Measurements from ENCODE around the gene OR1F1.
"Not testable (repeated sequence)": the region's sequence is repeated elsewhere in the genome, so short reads cannot be mapped to it uniquely, and the experiment has no call there.

GRCh38 chr16:3205939-3206338 lies 17.9 kb downstream of the OR1F1 start:
- TF ChIP-seq CBX5 (IDR thresholded peaks at IDR 0.05; ENCODE audit: low read depth, low read length); TAF1 (IDR thresholded peaks at IDR 0.05; ENCODE audit: low read depth, low read length); RXRA (IDR thresholded peaks at IDR 0.05; ENCODE audit: insufficient read depth, low read depth, low read length); SIRT6 (IDR thresholded peaks at IDR 0.05; ENCODE audit: low read length); POLR2A (IDR thresholded peaks at IDR 0.05; ENCODE audit: control extremely low read depth in 1 of 2, low read depth in 2 of 2, low read length in 2 of 2); FOSL1 (IDR thresholded peaks at IDR 0.05; ENCODE audit: insufficient read depth, low read depth, low read length): not testable (repeated sequence)
- TF ChIP-seq, protein P1, sequence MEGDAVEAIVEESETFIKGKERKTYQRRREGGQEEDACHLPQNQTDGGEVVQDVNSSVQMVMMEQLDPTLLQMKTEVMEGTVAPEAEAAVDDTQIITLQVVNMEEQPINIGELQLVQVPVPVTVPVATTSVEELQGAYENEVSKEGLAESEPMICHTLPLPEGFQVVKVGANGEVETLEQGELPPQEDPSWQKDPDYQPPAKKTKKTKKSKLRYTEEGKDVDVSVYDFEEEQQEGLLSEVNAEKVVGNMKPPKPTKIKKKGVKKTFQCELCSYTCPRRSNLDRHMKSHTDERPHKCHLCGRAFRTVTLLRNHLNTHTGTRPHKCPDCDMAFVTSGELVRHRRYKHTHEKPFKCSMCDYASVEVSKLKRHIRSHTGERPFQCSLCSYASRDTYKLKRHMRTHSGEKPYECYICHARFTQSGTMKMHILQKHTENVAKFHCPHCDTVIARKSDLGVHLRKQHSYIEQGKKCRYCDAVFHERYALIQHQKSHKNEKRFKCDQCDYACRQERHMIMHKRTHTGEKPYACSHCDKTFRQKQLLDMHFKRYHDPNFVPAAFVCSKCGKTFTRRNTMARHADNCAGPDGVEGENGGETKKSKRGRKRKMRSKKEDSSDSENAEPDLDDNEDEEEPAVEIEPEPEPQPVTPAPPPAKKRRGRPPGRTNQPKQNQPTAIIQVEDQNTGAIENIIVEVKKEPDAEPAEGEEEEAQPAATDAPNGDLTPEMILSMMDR (IDR thresholded peaks at IDR 0.05; ENCODE audit: control extremely low read depth in 1 of 3, insufficient read depth in 1 of 3, low read depth in 1 of 3, low read length in 3 of 3), result not testable (repeated sequence)
